ENCODE results near the gene CMA1. TPM values are rescaled to one million over a fixed set of nuclear protein-coding genes. Genes with fewer than 3 reads are reported as not detected.
"Not testable (repeated sequence)": the region's sequence is repeated elsewhere in the genome, so short reads cannot be mapped to it uniquely, and the experiment has no call there.

CMA1 gene
- under 1 TPM; 0.33 to 0.51 TPM for total RNA-seq

GRCh38 chr14:24508155-24508840 is at the start of gene CMA1:
Gene CMA1 (minus strand): TSS chr14:24508265. CDS start chr14:24508235, 30 bp downstream.
- Mint-ChIP-seq H3K27me3 (peaks cover 18% of the 10 kb centered on the region), H3K4me3 (peak within 1 kb of the TSS; percentile 44), H3K36me3 (peaks cover 3% of the 10 kb centered on the region), H3K4me1 (peaks cover 45% of the 10 kb centered on the region), H3K9me3 (peaks cover 1% of the 10 kb centered on the region), H3K27ac (peak within 1 kb of the TSS; percentile 61)
- ATAC-seq (ENCODE audit: low read depth) = no peak
- no peak for DNase-seq
- POLR2A ChIA-PET = no interaction called here

GRCh38 chr14:24556756-24557155 is 48.7 kb upstream of the CMA1 start:
- no peaks in the 10 kb centered on the region for H3K36me3 Mint-ChIP-seq
- H3K9me3 Mint-ChIP-seq = peaks cover 12% of the 10 kb centered on the region
- H3K4me3 Mint-ChIP-seq = no peak overlapping the region
- DNase-seq (no peak), ATAC-seq (ENCODE audit: low read depth) (no peak)
- POLR2A ChIA-PET = interaction anchor here (0.7 kb wide), 1 partner anchor 73 kb away, joined by 3 read pairs; no protein-coding TSS in a partner anchor
- H3K4me1 Mint-ChIP-seq = no peaks in the 10 kb centered on the region
- peaks cover 14% of the 10 kb centered on the region for H3K27me3 Mint-ChIP-seq
- no peak overlapping the region for H3K27ac Mint-ChIP-seq

- DNase-seq; H3K4me1 Mint-ChIP-seq; H3K4me3 Mint-ChIP-seq; POLR2A ChIA-PET; H3K36me3 Mint-ChIP-seq; ATAC-seq (ENCODE audit: low read depth); H3K27ac Mint-ChIP-seq; H3K27me3 Mint-ChIP-seq: not testable (repeated sequence)
- H3K9me3 Mint-ChIP-seq = peaks cover 23% of the 10 kb centered on the region
Observed at GRCh38 chr14:24549064-24549463, 41.0 kb upstream of the CMA1 start.

GRCh38 chr14:24542346-24542936 is 34.4 kb upstream of the CMA1 start:
- H3K9me3 Mint-ChIP-seq = peaks cover 16% of the 10 kb centered on the region
- POLR2A ChIA-PET = no interaction called here
- ATAC-seq (ENCODE audit: low read depth) = no peak
- H3K27ac Mint-ChIP-seq = no peak overlapping the region
- DNase-seq = no peak
- H3K4me1 Mint-ChIP-seq = peaks cover 3% of the 10 kb centered on the region
- H3K36me3 Mint-ChIP-seq = peaks cover 4% of the 10 kb centered on the region
- peaks cover 11% of the 10 kb centered on the region for H3K27me3 Mint-ChIP-seq
- no peak overlapping the region for H3K4me3 Mint-ChIP-seq

- POLR2A ChIA-PET = no interaction called here
- peaks cover 10% of the 10 kb centered on the region for H3K4me1 Mint-ChIP-seq
- H3K4me3 Mint-ChIP-seq = no peak overlapping the region
- ATAC-seq (ENCODE audit: low read depth) (no peak), DNase-seq (no peak)
- H3K27me3 Mint-ChIP-seq = peaks cover 4% of the 10 kb centered on the region
- no peak overlapping the region for H3K27ac Mint-ChIP-seq
- peaks cover 1% of the 10 kb centered on the region for H3K36me3 Mint-ChIP-seq
- H3K9me3 Mint-ChIP-seq = peaks cover 1% of the 10 kb centered on the region
Observed at GRCh38 chr14:24535737-24536136, 27.7 kb upstream of the CMA1 start.

GRCh38 chr14:24534286-24534685 is 26.2 kb upstream of the CMA1 start:
- peaks cover 1% of the 10 kb centered on the region for H3K9me3 Mint-ChIP-seq
- H3K4me1 Mint-ChIP-seq = peaks cover 8% of the 10 kb centered on the region
- no peaks in the 10 kb centered on the region for H3K27me3 Mint-ChIP-seq
- peaks cover 1% of the 10 kb centered on the region for H3K36me3 Mint-ChIP-seq
- POLR2A ChIA-PET = no interaction called here
- H3K4me3 Mint-ChIP-seq = no peak overlapping the region
- DNase-seq = no peak
- H3K27ac Mint-ChIP-seq = no peak overlapping the region
- ATAC-seq (ENCODE audit: low read depth) = no peak

GRCh38 chr14:24525877-24526620 is 18.0 kb upstream of the CMA1 start:
- H3K4me1 Mint-ChIP-seq; DNase-seq; H3K36me3 Mint-ChIP-seq; POLR2A ChIA-PET; ATAC-seq (ENCODE audit: low read depth); H3K9me3 Mint-ChIP-seq; H3K27ac Mint-ChIP-seq; H3K4me3 Mint-ChIP-seq: not testable (repeated sequence)
- peaks cover 18% of the 10 kb centered on the region for H3K27me3 Mint-ChIP-seq

- DNase-seq (no peak), ATAC-seq (ENCODE audit: low read depth) (no peak)
- POLR2A ChIA-PET = no interaction called here
- Mint-ChIP-seq H3K36me3 (peaks cover 2% of the 10 kb centered on the region), H3K27ac (no peak overlapping the region), H3K4me3 (no peak overlapping the region), H3K9me3 (peaks cover 4% of the 10 kb centered on the region), H3K4me1 (peaks cover 10% of the 10 kb centered on the region), H3K27me3 (peaks cover 18% of the 10 kb centered on the region)
Observed at GRCh38 chr14:24518851-24519250, 10.8 kb upstream of the CMA1 start.

- Mint-ChIP-seq H3K27ac (no peak overlapping the region), H3K36me3 (peaks cover 2% of the 10 kb centered on the region), H3K9me3 (peaks cover 6% of the 10 kb centered on the region), H3K4me3 (no peak overlapping the region), H3K4me1 (peaks cover 16% of the 10 kb centered on the region), H3K27me3 (peaks cover 24% of the 10 kb centered on the region)
- POLR2A ChIA-PET = no interaction called here
- no peak for ATAC-seq (ENCODE audit: low read depth)
- no peak for DNase-seq
Observed at GRCh38 chr14:24514209-24514608, 6.1 kb upstream of the CMA1 start.

- H3K9me3 Mint-ChIP-seq = peaks cover 6% of the 10 kb centered on the region
- ATAC-seq (ENCODE audit: low read depth) (no peak), DNase-seq (no peak)
- peaks cover 22% of the 10 kb centered on the region for H3K4me1 Mint-ChIP-seq
- POLR2A ChIA-PET = no interaction called here
- H3K36me3 Mint-ChIP-seq = peaks cover 5% of the 10 kb centered on the region
- H3K27ac Mint-ChIP-seq = no peak overlapping the region
- H3K4me3 Mint-ChIP-seq = no peak overlapping the region
- H3K27me3 Mint-ChIP-seq = peaks cover 26% of the 10 kb centered on the region
Observed at GRCh38 chr14:24513009-24513408, 4.9 kb upstream of the CMA1 start.

- Mint-ChIP-seq H3K27ac (peak overlapping the region; percentile 52), H3K36me3 (peaks cover 5% of the 10 kb centered on the region), H3K9me3 (no peaks in the 10 kb centered on the region), H3K4me1 (peaks cover 40% of the 10 kb centered on the region), H3K4me3 (peak overlapping the region; percentile 62), H3K27me3 (peaks cover 10% of the 10 kb centered on the region)
- POLR2A ChIA-PET = interaction anchor here (0.9 kb wide), 1 partner anchor 64 kb away, joined by 4 read pairs; the partner anchor contains the start of gene SDR39U1
- DNase-seq = no peak
- peak; percentile 67 for ATAC-seq (ENCODE audit: low read depth)
Observed at GRCh38 chr14:24506443-24506842, 1.6 kb downstream of the CMA1 start.

- H3K36me3 Mint-ChIP-seq = peaks cover 7% of the 10 kb centered on the region
- H3K27me3 Mint-ChIP-seq = peaks cover 11% of the 10 kb centered on the region
- no peak overlapping the region for H3K27ac Mint-ChIP-seq
- peaks cover 5% of the 10 kb centered on the region for H3K9me3 Mint-ChIP-seq
- no peak overlapping the region for H3K4me3 Mint-ChIP-seq
- DNase-seq (no peak), ATAC-seq (ENCODE audit: low read depth) (no peak)
- POLR2A ChIA-PET = interaction anchor here (1.2 kb wide), 1 partner anchor 20 kb away, joined by 6 read pairs; no protein-coding TSS in a partner anchor
- peaks cover 40% of the 10 kb centered on the region for H3K4me1 Mint-ChIP-seq
Observed at GRCh38 chr14:24504425-24504950, 3.6 kb downstream of the CMA1 start.

GRCh38 chr14:24491586-24492408 is 16.3 kb downstream of the CMA1 start:
- H3K27ac Mint-ChIP-seq; H3K9me3 Mint-ChIP-seq; DNase-seq; ATAC-seq (ENCODE audit: low read depth); H3K4me3 Mint-ChIP-seq; H3K4me1 Mint-ChIP-seq; POLR2A ChIA-PET; H3K36me3 Mint-ChIP-seq: not testable (repeated sequence)
- peaks cover 12% of the 10 kb centered on the region for H3K27me3 Mint-ChIP-seq

Measured in activated naive CD8-positive, alpha-beta T cell treated with anti-CD3 and anti-CD28 coated beads, Interleukin-2, amount 10 ng/mL, durations not matched to agents 7 days and 5 days (primary cell).